ENCODE data around the gene SH3BGRL2.
"Not testable (repeated sequence)": the region's sequence is repeated elsewhere in the genome, so short reads cannot be mapped to it uniquely, and the experiment has no call there.

SH3BGRL2 gene

DNA sequence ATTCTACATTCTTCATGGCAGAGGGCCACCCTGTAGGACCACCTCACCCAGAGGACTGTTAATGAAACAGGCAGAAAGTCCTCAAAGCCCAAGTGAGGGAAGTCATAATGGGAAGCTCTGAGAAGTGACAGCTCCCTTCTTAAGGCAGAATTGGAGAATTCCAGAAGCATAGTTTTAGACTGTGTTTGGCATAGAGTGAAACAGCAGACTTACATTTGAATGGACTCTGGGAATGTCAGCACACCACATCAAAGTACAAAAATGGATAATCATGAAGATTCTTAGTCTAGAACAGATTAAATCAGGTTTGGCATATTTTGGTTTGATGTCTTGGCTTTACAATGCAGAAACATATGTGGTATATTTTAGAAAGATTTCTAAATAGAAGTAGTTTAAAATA, 17.9 kb downstream of the SH3BGRL2 start:
- DNase-seq: no peak

GRCh38 chr6:79650950-79651349, 19.8 kb downstream of the SH3BGRL2 start:
- DNase-seq: no peak

GRCh38 chr6:79656134-79656533, 25.0 kb downstream of the SH3BGRL2 start:
- no peak for DNase-seq

GRCh38 chr6:79657238-79657637, 26.1 kb downstream of the SH3BGRL2 start:
- no peak for DNase-seq

GRCh38 chr6:79663655-79664054, 32.5 kb downstream of the SH3BGRL2 start:
- DNase-seq: not testable (repeated sequence)

- no peak for DNase-seq
Measured at GRCh38 chr6:79665725-79666551, 34.8 kb downstream of the SH3BGRL2 start.

DNA sequence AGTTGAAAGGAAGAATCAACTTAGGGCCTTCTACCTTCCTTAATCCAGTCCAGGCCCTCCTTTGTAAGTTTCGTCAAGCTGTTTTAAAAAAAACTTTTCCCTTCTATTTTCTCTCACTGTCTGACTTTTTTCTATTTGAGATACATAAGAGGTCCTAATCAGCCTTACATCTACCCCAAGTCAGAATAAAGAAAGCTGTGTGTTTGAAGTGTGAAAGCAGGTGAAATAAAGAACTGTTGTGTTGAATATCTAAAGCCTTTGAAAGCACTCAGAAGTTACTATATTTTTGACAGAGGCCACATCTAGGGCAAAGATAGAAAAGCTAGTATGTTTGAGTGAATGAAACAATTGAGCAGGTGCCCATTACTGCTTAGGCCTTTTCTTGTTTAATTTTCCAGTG, 35.5 kb downstream of the SH3BGRL2 start:
- DNase-seq: no peak

DNA sequence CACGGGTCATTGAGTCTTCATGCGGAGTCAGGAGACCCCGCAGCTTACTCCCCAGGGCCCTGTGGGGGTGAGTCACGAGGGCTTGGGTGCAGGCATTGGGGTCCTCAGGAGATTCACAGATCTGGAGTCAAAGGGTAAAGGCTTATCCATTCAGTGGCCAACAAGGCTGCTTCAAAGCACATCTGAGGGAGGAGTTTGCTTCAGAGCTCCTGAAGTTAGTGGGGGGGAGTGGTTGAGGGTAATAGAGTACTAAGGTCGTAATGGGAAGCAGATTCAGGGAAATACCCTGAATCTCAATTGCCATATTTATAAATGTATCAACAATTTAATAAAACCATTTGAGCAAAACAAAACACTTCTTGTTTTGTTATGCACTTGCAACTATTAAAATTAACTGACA, 37.3 kb downstream of the SH3BGRL2 start:
- DNase-seq: no peak

GRCh38 chr6:79669766-79670165, 38.6 kb downstream of the SH3BGRL2 start:
- no peak for DNase-seq

- no peak for DNase-seq
Measured at GRCh38 chr6:79670789-79671188, 39.7 kb downstream of the SH3BGRL2 start.

DNA sequence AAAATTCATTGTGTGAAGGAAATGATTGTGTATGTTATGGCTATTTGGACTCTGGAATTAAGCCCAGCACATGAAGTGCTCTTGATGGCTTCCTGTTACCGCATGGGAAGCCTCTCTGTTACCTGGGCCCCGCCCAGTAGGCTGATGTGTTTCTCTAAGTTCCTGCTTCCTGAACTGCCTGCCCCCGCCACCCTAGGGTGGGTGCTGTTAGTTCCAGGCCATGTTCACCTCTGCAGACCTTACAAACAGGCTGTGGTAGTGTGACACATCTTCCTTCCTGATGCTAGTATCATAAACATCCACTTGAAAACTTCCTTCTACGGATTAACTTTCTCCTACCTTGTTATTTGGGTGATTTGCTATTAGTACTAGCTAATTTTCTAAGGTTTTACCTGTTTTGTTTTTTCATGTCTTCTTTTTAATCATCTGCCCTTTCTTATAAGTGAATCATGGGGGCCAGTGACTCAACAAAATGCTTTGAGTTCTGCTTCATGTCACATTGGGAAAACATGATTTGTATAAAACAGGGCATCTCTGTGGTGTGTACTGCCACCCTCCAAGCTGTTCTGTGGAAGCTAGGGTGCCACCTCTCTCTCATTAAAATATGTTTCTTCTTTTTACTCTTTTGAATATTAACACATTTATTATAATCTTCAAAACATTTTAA, 40.6 kb downstream of the SH3BGRL2 start:
- DNase-seq: no peak

DNA sequence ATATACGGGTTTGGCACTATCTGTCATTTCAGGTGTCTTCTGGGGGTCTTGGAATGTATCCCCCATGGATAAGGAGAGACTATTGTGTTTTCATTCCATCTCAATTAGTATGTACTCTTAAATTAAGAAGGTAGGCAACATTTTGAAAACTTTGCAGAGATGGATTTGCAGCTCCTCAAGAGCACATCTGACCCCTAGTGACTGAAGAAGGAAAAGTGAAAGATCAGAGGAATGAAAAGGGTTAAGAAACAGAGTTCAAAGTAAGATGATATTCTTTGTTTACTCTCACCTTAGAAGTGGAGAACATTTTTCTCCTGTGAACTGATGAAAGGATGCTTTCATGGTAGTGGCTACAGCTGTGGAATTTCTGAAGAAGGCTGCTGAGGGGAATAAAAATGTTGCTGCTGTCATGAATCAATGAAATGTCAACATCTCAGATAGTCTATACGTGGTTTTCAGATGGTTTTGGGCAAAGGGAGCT, 41.5 kb downstream of the SH3BGRL2 start:
- DNase-seq: no peak

GRCh38 chr6:79673947-79674346, 42.8 kb downstream of the SH3BGRL2 start:
- no peak for DNase-seq

- no peak for DNase-seq
Measured at GRCh38 chr6:79676785-79677736, 45.9 kb downstream of the SH3BGRL2 start.

DNA sequence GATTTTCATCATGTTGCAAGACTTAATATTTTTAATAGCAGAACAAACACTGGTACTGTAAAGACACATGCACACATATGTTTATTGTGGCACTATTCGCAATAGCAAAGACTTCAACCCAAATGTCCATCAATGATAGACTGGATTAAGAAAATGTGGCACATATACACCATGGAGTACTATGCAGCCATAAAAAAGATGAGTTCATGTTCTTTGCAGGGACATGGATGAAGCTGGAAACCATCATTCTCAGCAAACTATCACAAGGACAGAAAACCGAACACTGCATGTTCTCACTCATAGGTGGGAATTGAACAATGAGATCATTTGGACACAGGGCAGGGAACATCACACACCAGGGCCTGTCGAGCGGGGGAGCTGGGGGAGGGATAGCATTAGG, 51.6 kb downstream of the SH3BGRL2 start:
- not testable (repeated sequence) for DNase-seq

- no peak for DNase-seq
Measured at GRCh38 chr6:79684876-79685275, 53.7 kb downstream of the SH3BGRL2 start.

DNA sequence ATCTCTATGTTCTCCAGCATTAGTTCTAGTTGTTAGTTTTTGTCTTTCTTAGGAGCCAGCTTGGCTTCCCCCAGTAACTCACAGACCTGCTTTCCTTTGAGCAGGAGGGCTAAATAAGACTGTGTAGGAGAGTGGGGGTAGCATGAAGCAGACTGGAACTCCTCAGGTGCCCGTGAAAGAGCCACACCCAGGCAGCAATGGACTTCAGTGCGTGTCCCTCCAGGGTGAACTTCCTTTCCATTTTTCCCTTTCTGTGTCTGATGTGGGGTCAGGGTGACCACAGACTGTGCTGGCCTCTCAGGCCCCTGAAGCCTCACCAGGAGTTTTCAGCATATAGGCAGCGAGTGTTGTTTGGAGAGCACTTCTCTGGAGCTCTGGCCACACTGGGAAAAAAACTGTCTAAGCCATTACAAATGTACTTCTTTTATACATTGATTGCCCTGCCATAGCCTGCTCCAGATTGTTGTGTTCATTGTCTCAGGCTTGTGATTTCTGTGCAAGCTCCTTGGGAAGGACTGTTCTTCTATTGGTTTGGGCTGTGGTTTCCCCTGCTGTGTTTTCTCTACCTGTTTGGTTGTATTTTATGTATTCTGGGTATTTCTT, 55.7 kb downstream of the SH3BGRL2 start:
- no peak for DNase-seq

DNA sequence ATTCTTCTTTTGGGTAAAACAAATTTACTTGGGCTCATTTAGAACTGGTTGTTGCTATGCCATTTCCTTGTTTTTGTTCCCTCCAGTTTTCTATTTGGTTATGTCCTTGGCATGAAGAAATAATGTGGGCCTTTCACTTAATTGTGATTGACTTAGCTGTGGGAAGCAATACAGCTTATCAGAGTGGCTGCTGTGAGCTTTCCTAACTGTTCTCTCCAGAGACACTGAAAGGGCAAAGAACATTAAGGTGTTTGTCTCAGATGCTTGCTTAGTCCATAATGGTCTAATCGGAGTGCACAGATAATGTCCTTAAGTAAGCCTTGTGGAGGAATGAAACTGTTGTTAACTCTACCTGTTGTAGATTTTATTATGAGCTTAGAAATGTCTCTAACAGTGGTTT, 56.6 kb downstream of the SH3BGRL2 start:
- DNase-seq: no peak

- DNase-seq: no peak
Measured at GRCh38 chr6:79694156-79694555, 63.0 kb downstream of the SH3BGRL2 start.

GRCh38 chr6:79694623-79695343, 63.7 kb downstream of the SH3BGRL2 start:
- no peak for DNase-seq

DNA sequence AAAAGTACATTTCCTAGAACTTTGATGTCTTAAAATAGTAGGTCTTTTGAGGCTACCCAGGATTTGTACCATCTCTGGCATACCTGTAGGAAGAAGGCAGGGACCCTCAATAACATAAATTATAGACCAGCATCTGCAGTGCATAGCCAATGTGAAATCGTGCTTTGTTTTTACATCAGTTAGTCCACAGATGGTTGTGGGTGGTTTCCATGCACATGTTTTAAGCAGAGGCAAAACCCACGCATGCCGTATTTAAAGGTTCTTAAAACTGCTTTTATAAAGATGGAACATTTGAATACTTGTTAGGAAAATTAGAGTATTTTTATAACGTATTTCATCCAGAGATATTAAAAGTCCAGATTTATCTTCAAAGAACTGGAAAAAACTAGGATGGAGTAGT, 66.3 kb downstream of the SH3BGRL2 start:
- no peak for DNase-seq

DNA sequence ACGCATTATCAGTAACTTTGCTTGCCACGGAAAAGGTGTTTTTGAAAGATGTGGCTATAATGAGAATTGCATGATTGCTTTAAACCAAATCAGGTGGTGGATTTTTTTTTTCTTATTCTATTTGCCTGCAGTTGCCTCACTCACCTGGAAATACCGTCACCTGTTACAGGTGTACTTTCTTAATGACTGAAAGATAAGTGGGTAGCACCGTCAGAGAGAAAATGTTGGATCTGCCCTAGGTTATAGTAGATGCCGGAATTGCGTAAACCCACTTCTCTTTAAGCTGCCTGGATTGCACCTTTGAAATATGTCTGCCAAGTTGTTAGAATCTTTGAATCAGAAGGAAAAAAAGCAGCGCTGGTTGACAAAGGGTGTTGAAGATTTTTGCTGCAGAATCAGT, 68.5 kb downstream of the SH3BGRL2 start:
- no peak for DNase-seq
